Ureter (tissue), 1 donor: Measurements from ENCODE around the gene MYH13. TPM values are rescaled to one million over a fixed set of nuclear protein-coding genes. Genes with fewer than 3 reads are reported as not detected.

Experiments
- DNase-seq: peaks from one replicate; pipeline ENCODE4 v3.0.0-alpha.2; 2020; ENCODE audit warnings: low spot score
- total RNA-seq: library from RNA; stranded (reverse); gene quantifications from one replicate; pipeline ENCODE4 v1.2.4, GENCODE V29; 2023
- donor health status: DM: yes; HTN: yes; CAD: no.

The MYH13 gene
- total RNA-seq = not detected

DNA sequence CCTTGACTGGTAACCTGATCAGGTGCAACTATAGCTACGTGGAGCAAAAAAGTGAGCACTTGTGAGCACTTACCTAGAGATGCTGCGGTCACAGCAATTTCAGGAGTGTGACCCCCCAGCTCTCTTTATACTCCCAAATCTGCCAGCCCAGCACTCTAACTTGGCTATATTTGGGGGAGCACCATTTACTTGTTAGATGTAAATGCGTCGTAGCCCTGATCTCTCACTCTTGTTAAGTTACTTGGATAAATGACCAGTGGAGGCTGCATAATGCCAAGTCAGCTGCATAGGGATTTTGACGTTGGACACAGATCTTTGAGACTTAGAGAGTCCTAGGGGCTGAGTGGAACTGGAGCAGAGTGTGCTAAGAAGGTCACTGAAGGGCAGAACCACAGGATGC is at the start of gene MYH13:
TSS of gene MYH13 (minus strand) at position 101 of the 400 bp plus-strand sequence. CDS start 8,476 bp downstream, outside the sequence.
- no peak for DNase-seq

DNA sequence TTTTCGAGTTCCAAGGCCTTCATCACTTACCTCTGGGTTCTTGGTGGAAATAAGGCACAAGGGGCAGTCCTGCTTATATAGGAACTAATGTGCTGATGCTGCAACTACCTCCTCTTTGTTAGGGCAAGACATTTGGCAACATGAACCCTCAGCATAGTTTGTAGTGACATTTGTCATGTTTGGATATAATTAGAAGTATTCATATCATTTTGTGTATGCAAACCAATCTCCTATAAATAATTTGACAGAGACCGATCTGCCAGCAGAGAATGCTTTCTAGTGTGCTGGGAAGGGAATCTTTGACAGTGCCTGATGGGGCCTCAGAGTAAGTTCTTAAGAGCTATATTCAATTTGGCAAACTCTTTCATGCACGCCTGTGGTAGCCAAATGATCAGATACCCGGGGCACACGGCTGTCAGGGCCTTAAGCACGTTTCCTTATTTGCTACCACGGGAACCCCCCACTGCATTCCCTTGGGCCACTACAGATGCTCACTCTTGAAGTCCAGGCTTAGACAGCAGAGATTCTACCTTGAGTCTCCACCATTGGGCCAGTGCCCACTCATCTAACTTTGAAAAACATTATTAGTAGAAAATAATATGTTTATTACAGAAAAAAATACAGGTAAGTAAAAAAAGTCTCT is 49.2 kb upstream of the MYH13 start, which contains the start of gene MYH8:
TSS of gene MYH8 (minus strand) at position 51 of the 643 bp plus-strand sequence. CDS start 1,723 bp downstream, outside the sequence.
- DNase-seq = no peak

DNA sequence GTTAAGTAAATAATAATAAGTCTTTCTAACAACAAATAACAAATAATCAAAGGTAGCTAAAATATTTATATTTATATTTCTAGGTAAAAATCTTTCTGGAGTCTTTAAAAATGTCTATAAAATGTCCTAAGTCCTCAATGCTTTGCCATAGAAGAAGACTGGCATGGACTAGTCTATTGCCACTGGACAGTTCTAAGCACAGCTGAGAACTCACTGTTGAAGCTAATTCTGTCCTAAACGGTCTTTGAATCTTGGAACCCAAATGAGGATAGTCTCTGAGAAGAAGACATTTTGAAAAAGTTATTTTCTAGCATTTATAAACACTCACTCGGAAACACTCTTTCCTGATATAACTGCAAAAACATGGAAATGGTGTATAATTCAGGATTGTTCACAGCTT is 48.4 kb upstream of the MYH13 start:
- no peak for DNase-seq

DNA sequence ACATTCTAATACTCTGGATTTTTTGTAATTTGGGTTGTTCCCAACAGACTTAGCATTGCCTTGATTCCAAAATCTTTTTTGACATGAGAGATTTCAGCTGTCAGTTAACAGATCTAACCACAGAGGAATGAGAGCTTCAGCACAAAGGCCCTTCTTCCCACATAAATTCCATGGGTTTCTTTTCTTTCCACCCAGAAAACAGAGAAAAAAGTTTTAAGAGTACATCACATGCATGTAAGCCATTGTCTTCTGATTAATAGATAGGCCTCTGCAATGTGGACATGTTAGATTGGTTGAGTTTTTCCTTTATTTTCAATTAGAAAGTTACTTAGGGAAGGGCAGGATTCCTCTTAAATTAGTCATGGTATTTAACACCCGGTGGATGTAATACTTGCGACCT is 48.0 kb upstream of the MYH13 start:
- no peak for DNase-seq

DNA sequence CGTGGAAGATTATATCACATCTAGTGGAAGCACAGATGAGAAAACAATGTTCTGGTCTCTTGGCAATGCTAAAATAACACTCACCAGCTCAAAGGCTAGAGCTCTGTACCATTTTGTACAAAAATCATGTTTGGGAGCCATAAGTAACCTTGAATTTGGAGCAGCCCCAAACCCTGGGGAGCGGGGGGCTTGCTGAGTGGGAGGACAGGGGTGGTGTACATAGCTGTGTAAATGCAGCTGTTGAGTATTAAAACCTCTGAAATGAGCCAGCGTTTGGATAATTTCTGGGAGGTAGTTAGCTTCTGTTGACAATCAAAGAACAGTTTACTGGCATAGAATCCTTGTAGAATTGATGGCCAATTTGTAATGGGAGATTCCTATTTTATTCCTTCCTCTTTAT is 44.6 kb upstream of the MYH13 start:
- DNase-seq = no peak

DNA sequence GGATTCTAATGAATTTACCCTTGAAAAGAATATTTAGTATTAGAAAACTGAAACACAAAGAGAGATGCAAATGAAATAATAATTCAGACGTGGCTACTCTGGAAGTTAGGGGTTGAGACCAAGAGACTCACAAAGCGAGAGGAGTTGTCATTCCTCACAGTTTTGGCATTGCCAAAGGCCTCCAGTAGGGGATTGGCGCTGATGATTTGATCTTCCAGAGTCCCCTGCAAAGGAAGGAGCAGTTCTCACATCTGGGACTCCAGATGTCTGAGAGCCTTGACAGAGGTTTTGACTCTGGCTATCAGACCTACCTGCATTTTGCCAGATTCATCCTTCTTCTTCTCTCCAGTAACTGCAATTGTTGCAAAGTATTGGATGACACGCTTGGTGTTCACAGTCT is 42.4 kb upstream of the MYH13 start:
- DNase-seq = no peak

DNA sequence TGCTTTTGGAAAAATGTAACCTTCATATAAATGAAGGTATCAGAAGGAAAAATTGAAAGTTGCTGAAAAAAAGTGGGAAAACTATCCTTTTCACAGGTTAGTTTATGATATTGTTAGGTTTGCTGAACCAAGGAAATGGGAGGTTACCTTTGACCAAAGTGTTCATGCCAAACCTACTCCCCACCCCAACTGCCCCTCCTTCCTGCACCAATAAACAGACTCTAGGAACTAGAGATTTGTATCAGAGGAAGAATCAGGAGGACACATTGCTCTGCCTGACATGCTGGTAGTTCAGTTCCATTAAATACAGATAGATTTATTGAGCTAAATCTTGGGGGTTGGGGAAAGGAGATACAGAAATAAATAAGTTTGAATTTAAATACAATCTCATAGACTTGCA is 30.8 kb upstream of the MYH13 start:
- DNase-seq = no peak

DNA sequence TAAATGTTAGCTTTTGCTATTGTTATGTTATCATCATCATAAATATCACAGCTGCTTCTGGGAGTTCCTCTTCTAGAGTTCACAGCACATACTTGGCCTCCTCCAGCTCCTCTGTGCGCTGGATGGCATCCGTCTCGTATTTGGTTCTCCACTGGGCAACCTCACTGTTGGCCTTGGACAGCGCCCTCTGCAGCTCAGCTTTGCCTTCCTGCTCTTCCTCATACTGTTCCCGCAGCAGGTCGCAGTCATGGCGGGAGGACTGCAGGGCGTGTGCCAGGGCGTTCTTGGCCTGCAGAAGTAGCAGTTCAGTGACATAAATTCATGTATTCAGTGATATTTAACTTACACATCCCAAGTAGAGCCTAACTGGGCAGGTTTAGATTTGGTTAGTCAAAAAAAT is 25.5 kb upstream of the MYH13 start:
- no peak for DNase-seq

DNA sequence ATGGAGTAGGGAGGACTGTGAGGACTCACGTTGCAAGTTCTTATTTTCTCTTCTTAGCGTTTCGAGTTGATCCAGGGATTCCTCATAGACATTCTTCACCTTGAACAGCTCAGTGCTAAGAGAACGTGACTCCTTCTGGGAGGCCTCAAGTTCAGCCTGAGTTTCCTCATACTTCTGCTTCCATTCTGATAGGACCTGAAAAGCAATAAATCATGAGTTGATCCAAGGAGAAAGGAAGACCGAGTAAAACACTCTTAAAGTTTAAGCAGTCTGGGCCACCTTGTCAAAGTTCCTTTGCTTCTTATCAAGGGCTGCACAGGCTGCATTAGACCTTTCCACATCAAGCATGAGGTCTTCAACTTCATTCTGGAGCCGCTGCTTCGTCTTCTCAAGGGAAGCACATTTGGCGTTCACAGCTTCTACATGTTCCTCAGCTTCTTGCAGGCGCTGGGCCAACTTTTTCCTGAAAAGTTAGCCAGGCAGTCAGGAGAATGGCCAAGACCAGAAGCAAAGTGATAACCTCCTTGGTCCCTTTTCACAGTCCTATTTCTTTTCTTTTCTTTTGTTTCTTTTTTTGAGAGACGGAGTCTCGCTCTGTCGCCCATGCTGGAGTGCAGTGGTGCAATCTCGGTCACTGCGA is 23.8 kb upstream of the MYH13 start:
- DNase-seq = no peak

DNA sequence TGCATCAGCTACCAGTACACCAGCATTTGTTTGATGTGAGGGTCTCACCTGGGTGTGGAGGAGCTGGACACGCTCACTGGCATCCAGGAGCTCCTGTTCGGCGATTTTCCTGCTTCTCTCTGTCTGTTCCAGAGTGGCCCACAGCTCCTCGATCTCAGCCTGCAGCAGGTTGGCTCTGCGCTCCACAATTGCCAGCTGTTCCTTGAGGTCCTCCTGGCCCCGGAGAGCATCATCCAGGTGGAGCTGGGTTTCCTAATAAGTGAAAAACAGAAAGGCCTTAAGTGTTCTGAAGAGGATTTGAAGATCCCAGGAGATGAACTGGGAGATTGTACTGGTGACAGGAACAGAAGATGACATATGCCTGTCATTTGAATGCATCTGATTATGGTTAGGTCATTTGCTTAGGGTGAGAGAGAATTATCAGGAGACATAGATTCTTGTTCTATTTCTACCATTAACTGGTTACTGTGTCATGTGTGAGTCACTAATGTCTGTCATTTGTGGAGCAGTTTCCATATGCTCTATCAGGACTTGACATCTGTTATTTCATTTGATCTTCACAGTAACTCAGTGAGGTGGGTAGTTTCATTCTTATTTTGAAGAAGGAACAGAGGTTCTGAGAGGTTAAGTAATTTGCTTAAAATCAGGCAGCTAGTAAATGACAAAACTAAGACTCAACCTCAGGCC is 21.5 kb upstream of the MYH13 start:
- DNase-seq = no peak

DNA sequence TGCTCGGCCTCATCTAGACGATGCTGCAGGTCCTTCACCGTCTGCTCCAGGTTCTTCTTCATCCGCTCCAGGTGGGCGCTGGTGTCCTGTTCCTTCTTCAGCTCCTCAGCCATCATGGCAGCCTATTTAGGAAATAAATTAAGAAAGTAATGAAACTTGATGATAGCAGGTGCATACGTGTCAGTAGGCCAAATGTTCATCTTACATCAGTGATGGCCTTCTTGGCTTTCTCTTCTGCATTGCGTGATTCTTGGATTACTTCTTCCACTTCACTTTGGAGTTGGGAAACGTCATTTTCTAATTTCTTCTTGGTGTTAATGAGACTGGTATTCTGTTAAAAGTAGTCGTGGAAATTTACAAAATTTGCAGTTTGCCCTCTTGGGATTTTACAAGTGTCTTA is 20.1 kb upstream of the MYH13 start:
- DNase-seq = no peak

DNA sequence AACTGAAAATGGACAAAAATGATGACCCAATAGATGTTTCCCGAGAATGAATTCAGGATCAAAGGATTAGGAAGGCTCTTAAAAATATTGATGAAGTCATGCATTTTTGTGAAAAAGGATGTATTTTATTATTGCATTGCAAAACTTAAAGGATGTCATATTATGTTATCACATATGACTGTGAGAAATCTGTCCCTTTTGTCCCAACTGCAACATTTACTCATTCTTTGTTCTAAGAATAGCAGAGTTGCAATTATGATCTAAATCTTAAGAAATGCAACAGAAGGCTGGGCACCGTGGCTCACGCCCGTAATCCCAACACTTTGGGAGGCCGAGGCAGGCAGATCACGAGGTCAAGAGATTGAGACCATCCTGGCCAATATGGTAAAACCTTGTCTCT is 13.1 kb upstream of the MYH13 start:
- DNase-seq = no peak

DNA sequence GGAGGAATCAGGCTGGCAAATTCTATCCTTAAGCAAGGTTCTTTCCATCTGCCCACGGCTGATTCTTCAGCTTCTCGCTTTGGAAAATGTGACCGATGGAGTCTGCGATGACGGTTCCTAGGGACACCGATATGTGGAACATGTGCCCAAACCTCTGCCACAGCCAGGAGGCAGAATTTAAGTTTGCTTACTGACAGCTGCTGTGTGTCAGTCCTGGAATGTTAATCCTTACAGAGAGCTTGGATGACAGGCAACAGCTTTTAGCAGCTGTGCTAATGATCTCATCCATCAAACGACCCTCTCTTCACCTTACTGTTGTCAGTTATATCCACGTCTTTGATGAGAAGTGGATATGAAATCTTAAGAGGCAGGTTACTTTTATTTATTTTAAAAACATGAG is 11.4 kb upstream of the MYH13 start:
- DNase-seq = no peak

DNA sequence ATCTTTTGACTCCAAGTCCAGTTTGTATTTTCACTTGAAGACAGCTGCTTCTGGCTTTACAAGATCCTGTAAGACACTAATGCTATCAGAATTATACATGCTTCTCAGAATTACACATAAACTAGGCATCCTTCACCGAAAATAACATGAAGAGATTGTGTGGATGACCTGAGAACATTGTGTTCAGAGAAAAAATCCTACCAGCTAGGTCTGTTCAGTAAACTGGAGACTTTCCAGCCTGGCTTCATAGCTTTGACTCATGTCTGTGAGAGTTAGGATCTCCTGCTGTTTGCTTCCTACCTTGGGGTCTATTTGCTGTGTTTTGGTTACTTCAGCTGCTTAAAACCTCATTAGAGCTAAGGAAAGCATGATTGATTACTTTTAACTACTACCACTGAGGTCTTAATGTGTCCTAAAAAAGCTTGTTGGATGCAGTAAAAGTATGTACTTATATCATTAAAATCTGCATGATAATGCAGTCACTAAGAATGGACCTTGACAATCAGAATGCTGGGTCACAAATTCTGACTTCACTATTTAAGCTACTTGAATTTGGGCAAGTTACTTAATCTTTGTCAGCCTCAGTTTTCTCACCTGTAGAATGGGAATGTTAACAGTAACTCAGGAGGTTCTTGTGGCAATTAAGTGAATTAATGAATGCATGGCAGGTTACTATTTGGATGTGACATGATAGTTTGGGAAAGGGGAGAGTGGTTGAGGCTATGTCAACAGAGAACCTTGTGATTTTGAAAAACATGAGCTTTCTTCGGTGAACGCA is 8.0 kb upstream of the MYH13 start:
- no peak for DNase-seq

DNA sequence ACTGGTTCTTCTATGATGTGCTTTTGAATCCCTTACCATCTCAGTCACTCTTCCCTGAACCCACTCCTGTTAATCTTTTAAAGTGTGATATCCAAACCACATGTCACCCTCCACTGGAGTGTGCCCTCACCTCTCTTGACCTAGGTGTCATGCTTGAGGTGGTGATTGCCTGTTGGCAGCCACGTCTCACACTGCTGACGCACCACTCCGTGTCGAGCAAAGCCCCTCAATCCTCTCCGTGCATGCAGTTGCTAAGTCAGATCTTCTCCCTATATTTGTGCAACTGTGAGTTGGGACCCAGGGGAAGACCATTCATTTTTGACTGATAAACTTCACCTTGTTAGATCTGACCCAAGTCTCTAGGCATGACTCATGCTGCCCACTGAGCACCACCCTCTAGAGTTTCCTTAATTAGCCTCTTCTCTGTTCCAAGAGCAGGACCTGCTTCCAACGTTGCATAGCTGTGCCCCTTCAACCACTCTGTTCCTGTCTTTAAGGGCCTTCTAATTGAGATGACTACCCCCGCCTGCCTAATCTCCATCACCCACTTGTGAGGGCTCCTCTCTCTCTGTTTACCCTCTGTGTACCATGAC is 2.7 kb downstream of the MYH13 start:
- DNase-seq = no peak

DNA sequence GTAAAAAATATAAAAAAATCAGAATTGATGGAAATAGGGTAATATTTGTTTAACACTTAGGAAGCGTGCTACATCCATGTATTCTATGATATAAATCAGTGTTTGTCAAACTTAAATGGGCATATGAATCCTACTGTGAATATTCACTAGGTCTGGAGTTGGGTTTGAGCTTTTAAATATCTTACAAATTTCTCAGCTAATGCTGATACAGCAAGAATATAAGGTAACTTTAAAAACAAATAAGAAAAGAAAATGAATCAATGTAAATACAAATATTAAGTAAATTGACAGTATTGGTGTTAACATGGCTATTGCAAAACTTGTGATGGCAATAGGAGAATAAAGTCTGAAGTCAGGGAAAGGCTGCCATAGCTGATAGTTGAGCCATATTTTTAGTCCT is 3.6 kb downstream of the MYH13 start:
- DNase-seq = no peak

DNA sequence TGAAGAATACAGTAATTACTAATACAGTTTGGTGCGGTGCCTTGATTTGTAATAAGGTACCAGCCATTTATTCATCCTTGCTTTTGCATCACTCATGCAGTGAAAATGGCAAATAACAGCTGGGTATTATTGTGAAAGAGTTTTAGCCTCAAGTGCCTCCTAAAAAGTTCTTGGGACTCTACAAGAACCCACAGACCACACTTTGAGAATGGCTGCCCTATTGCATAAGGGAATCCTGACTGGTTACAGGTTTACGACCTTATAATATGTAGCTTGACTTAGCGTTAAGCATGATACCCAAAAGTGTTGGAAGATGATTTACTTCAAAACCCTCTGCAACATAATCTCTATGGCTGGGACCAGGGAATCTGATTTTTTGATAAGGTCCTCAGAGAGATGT is 4.2 kb downstream of the MYH13 start:
- DNase-seq = no peak

DNA sequence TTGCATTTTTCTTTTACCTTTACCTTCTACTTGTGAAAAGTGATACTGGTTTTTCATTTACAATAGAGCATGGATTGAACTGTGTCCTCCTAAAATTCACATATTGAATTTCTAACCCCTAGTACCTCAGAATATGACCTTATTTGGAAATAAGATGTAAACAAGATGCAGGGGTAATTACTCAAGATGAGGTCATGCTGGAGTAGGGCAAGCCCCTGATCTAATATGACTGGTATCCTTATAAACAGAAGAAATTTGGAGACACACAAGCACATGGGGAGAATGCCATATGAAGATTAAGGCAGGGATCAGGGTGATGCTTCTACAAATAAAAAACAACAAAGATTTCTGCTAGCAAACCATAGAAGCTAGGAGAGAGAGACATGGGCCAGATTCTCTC is 12.2 kb downstream of the MYH13 start:
- DNase-seq = no peak

DNA sequence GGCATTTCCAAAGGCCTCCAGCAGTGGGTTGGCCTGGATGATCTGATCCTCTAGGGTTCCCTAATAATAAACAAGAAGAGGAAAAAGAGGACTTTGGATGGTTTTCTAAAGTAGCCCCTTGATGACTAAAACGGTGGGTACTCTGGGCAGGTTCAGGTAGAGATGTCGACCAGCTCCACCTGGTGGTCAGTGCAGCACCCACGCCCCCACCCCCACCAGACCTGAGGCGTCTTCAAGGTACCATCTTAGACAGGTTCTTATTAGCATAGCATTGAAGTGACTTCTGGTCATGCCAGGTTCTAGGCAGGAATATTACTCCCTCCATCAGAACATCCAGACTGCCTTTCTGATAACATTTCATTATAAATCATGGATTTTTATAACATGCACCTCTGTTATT is 15.0 kb downstream of the MYH13 start:
- DNase-seq = no peak

DNA sequence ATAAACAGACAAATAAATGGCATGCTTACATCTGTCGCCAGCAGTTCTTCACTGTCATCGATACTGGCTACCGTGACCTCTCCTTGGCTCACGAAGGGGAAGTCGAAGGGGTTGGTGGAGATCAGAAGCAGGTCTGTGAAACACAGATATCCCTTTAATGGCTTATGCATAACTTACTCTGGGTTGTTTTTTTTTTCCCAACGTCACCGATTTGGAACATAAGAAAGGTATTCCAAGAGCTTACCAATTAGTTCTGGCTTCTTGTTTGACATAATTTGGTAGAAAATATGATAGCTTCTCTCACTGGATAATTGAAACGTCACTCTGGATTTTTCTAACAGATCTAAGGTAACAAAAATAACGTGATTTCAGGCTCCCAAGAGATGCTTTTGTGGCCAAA is 18.2 kb downstream of the MYH13 start:
- no peak for DNase-seq

DNA sequence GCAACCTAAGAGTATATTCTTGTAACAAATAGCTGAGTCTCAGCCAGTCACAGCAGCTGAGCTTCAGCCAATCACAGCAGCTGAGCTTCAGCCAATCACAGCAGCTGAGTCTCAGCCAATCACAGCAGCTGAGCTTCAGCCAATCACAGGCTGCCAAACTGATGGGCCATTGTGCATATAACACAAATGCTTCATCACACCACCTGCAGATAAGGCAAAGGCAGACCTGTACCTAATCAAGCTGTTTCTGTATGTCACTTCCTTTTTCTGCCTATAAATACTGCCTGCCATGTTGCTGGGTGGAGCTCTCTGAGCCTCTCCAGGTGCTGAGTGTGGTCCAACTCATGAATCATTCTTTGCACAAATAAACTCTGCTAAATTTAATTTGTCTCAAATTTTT is 19.9 kb downstream of the MYH13 start:
- DNase-seq = no peak

DNA sequence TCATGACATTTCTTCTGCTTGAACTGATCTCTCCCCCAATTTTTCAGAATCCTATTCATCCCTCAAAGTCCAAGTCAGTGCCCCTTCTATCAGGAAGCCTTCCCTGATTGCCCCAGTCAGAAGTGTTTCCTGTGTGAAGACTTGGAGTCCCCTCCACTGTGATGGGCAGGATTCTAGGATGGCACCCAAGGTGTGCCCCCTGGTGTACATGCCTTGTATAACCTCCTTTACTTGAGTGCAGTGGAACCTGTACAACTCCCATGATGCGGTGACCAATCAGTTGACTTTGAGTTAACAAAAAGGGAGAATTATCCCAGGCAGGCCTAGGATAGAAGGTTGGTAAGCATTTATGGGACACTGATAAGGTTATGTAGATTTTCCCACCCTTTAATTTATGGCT is 23.4 kb downstream of the MYH13 start:
- no peak for DNase-seq
